ENCODE measurements around the gene NME5. TPM values are rescaled to one million over a fixed set of nuclear protein-coding genes. Genes with fewer than 3 reads are reported as not detected.
A peak's percentile ranks its signal among the peaks of the same experiment; 100 is the strongest.

Gene NME5
- total and polyA plus RNA-seq, 2 of the 13 experiments (the other 11 are each of a cell fraction or from before 2014, with no cell fraction given) = 0.18 TPM; not detected in 1

GRCh38 chr5:138178516-138179276, 39.5 kb upstream of the NME5 start, which contains the start of the genes BRD8 and KIF20A (continued):
- TF ChIP-seq ZNF18 (CRISPR knock-in tag; IDR thresholded peaks at IDR 0.05; ENCODE audit: insufficient replicate concordance) (peak; percentile 77), NFE2L2 (IDR thresholded peaks at IDR 0.05; ENCODE audit: low read length) (no peak)
- TF ChIP-seq, protein P1, sequence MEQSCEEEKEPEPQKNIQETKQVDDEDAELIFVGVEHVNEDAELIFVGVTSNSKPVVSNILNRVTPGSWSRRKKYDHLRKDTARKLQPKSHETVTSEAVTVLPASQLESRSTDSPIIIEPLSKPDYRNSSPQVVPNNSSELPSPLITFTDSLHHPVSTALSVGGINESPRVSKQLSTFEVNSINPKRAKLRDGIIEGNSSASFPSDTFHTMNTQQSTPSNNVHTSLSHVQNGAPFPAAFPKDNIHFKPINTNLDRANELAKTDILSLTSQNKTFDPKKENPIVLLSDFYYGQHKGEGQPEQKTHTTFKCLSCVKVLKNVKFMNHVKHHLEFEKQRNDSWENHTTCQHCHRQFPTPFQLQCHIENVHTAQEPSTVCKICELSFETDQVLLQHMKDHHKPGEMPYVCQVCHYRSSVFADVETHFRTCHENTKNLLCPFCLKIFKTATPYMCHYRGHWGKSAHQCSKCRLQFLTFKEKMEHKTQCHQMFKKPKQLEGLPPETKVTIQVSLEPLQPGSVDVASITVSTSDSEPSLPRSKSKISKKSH (CRISPR knock-in tag; IDR thresholded peaks at IDR 0.05; ENCODE audit: borderline replicate concordance) = 0 out of 2 replicates have a peak, but pooled peaks have one; percentile 28

- peak overlapping the region; percentile 94 for H3K4me2 ChIP-seq (ENCODE audit: low read depth, low read length)
- FAIRE-seq (peak; percentile 67), DNase-seq (ENCODE audit: low spot score) (peak; percentile 23), ATAC-seq (peak; percentile 58)
- no peaks in the 10 kb centered on the region for H3K9me3 ChIP-seq (ENCODE audit: low read length)
- POLR2A ChIA-PET = interaction anchor here (1.2 to 2.8 kb wide), 3 partner anchors 35 to 175 kb away, joined by 3 to 9 read pairs (median 5); partner anchors contain the start of genes CDC23, FAM53C and KDM3B
- in situ Hi-C loops (cut with HindIII; ENCODE audit: extremely low pct_ligation_motif_present, low pct_unique_long_range_greater_than_20kb) = loop anchor here (25.0 kb wide), 1 partner anchor 234 kb away; no protein-coding TSS in a partner anchor
- H3K36me3 ChIP-seq (replicated peaks in 1 of 2; ENCODE audit: control insufficient read depth in 1 of 2, insufficient read depth in 2 of 2, low read length in 2 of 2) = peaks cover 9 to 35% of the 10 kb centered on the region in 2 experiments
- H3K27ac ChIP-seq (ENCODE audit: extremely low read length, insufficient read depth, low read length) = peak overlapping the region; percentile 96
- CTCF ChIA-PET (ENCODE audit: low intra/inter-chr PET ratio, low total read pairs) = no interaction called here
- no peaks in the 10 kb centered on the region; a peak in 1 of 5 replicates for H3K27me3 ChIP-seq (ENCODE audit: control insufficient read depth in 1 of 2, insufficient read depth in 2 of 2, low read length in 2 of 2)
- peak overlapping the region; percentile 47 for H2AFZ ChIP-seq (ENCODE audit: low read length)
- H3K4me3 ChIP-seq (replicated peaks in 1 of 3; ENCODE audit: insufficient read depth in 1 of 3, low read depth in 2 of 3, low read length in 3 of 3) = peak overlapping the region; percentile 80 to 92 (median 87)
- peaks cover 40% of the 10 kb centered on the region for H3K79me2 ChIP-seq (ENCODE audit: insufficient read depth, low read length)
- H4K20me1 ChIP-seq (ENCODE audit: insufficient read depth, low read length) = no peaks in the 10 kb centered on the region
- TSS peak; percentile 83 for BruUV-seq (replicated peaks)
- H3K4me1 ChIP-seq (ENCODE audit: insufficient read depth, low read length) = peaks cover 36% of the 10 kb centered on the region
- intact Hi-C loops (cut with micrococcal nuclease; ENCODE audit: unreplicated experiment) = loop anchor here (1.0 to 5.0 kb wide), 2 partner anchors 35 to 174 kb away; partner anchors contain the start of genes CDC23 and KDM3B
- under 1% methylated on average over 16 of the region's 16 CpGs for WGBS (ENCODE audit: low lambda C conversion rate)
- peak overlapping the region; percentile 89 for H3K9ac ChIP-seq (ENCODE audit: insufficient read depth, low read depth, low read length)
- TF ChIP-seq RAD51 (IDR thresholded peaks at IDR 0.05; ENCODE audit: borderline replicate concordance) (no peak), ZFP91 (CRISPR knock-in tag; IDR thresholded peaks at IDR 0.05; ENCODE audit: borderline replicate concordance) (no peak), KDM3A (CRISPR knock-in tag; IDR thresholded peaks at IDR 0.05; ENCODE audit: low read depth) (no peak), SMAD3 (CRISPR knock-in tag; IDR thresholded peaks at IDR 0.05) (peak; percentile 43), CBX1 (IDR thresholded peaks at IDR 0.05; ENCODE audit: low read depth) (no peak), SNAPC2 (CRISPR knock-in tag; IDR thresholded peaks at IDR 0.05) (peak; percentile 8; the same call in 1 of the 2 replicates), ZNF232 (CRISPR knock-in tag; IDR thresholded peaks at IDR 0.05; ENCODE audit: borderline replicate concordance) (no peak), ZNF432 (CRISPR knock-in tag; IDR thresholded peaks at IDR 0.05; ENCODE audit: borderline replicate concordance) (no peak)
- TF ChIP-seq, protein P2, sequence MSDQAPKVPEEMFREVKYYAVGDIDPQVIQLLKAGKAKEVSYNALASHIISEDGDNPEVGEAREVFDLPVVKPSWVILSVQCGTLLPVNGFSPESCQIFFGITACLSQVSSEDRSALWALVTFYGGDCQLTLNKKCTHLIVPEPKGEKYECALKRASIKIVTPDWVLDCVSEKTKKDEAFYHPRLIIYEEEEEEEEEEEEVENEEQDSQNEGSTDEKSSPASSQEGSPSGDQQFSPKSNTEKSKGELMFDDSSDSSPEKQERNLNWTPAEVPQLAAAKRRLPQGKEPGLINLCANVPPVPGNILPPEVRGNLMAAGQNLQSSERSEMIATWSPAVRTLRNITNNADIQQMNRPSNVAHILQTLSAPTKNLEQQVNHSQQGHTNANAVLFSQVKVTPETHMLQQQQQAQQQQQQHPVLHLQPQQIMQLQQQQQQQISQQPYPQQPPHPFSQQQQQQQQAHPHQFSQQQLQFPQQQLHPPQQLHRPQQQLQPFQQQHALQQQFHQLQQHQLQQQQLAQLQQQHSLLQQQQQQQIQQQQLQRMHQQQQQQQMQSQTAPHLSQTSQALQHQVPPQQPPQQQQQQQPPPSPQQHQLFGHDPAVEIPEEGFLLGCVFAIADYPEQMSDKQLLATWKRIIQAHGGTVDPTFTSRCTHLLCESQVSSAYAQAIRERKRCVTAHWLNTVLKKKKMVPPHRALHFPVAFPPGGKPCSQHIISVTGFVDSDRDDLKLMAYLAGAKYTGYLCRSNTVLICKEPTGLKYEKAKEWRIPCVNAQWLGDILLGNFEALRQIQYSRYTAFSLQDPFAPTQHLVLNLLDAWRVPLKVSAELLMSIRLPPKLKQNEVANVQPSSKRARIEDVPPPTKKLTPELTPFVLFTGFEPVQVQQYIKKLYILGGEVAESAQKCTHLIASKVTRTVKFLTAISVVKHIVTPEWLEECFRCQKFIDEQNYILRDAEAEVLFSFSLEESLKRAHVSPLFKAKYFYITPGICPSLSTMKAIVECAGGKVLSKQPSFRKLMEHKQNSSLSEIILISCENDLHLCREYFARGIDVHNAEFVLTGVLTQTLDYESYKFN (CRISPR knock-in tag; conservative IDR thresholded peaks at IDR 0.05) = no peak
Observed at GRCh38 chr5:138177941-138178515, 38.8 kb upstream of the NME5 start.
